ENCODE measurements around the gene MANEA. TPM values are rescaled to one million over a fixed set of nuclear protein-coding genes. Genes with fewer than 3 reads are reported as not detected.

Gene MANEA
- total and polyA plus RNA-seq, 2 of the 13 experiments (the other 11 are each of a cell fraction or from before 2014, with no cell fraction given) = 10.0 to 10.9 TPM

GRCh38 chr6:95574811-95575210 is 2.5 kb upstream of the MANEA start (continued):
- no peak for TF ChIP-seq ZFP36 (IDR thresholded peaks at IDR 0.05; ENCODE audit: borderline replicate concordance, low read depth, low read length, partially characterized antibody)
- no peak for TF ChIP-seq BHLHE40 (IDR thresholded peaks at IDR 0.05; ENCODE audit: low read length)
- TF ChIP-seq CREM (IDR thresholded peaks at IDR 0.05) = peak; percentile 14; the same call in 1 of the 2 replicates
- TF ChIP-seq CREM (CRISPR knock-in tag; IDR thresholded peaks at IDR 0.05) = no peak
- TF ChIP-seq ZNF180 (CRISPR knock-in tag; IDR thresholded peaks at IDR 0.05; ENCODE audit: borderline replicate concordance, low read depth) = no peak
- TF ChIP-seq ZNF556 (CRISPR knock-in tag; IDR thresholded peaks at IDR 0.05; ENCODE audit: borderline replicate concordance) = no peak
- TF ChIP-seq PREB (CRISPR knock-in tag; IDR thresholded peaks at IDR 0.05) = no peak
- TF ChIP-seq TBL1XR1 (IDR thresholded peaks at IDR 0.05; ENCODE audit: borderline replicate concordance, low read length, partially characterized antibody) = no peak
- TF ChIP-seq ZNF335 (CRISPR knock-in tag; IDR thresholded peaks at IDR 0.05) = no peak
- TF ChIP-seq PRMT3 (CRISPR knock-in tag; IDR thresholded peaks at IDR 0.05; ENCODE audit: borderline replicate concordance, low read depth) = no peak
- no peak for TF ChIP-seq POLR2AphosphoS2 (IDR thresholded peaks at IDR 0.05; ENCODE audit: low read depth, low read length)
- TF ChIP-seq SP1 (IDR thresholded peaks at IDR 0.05) = no peak
- TF ChIP-seq SP1 (CRISPR knock-in tag; IDR thresholded peaks at IDR 0.05) = no peak
- TF ChIP-seq ZNF761 (CRISPR knock-in tag; conservative IDR thresholded peaks at IDR 0.05) = no peak
- peak; percentile 42; the same call in 1 of the 2 replicates for TF ChIP-seq NR2C2 (CRISPR knock-in tag; IDR thresholded peaks at IDR 0.05; ENCODE audit: borderline replicate concordance)
- TF ChIP-seq SOX5 (CRISPR knock-in tag; IDR thresholded peaks at IDR 0.05; ENCODE audit: borderline replicate concordance) = peak; percentile 12; the same call in 1 of the 2 replicates
- TF ChIP-seq SIN3A (IDR thresholded peaks at IDR 0.05; ENCODE audit: borderline replicate concordance, low read depth, low read length) = no peak
- no peak for TF ChIP-seq AGO1 (IDR thresholded peaks at IDR 0.05; ENCODE audit: low read depth, low read length, poor library complexity, severe bottlenecking)
- peak; percentile 71; the same call in 1 of the 2 replicates for TF ChIP-seq ARID3A (IDR thresholded peaks at IDR 0.05; ENCODE audit: low read depth, low read length)
- TF ChIP-seq ZNF101 (CRISPR knock-in tag; IDR thresholded peaks at IDR 0.05; ENCODE audit: borderline replicate concordance, low read depth) = no peak
- no peak for TF ChIP-seq AKNA (CRISPR knock-in tag; IDR thresholded peaks at IDR 0.05; ENCODE audit: borderline replicate concordance)
- no peak for TF ChIP-seq ZNF619 (CRISPR knock-in tag; IDR thresholded peaks at IDR 0.05)

Measured in HepG2 (cell line).